Measurements from ENCODE around the gene PPP6C.
"Not testable (repeated sequence)": the region's sequence is repeated elsewhere in the genome, so short reads cannot be mapped to it uniquely, and the experiment has no call there.

PPP6C gene

GRCh38 chr9:125181756-125182155 lies 7.8 kb downstream of the PPP6C start:
- not testable (repeated sequence) for DNase-seq

GRCh38 chr9:125180876-125181275 lies 8.7 kb downstream of the PPP6C start:
- DNase-seq = no peak

GRCh38 chr9:125179776-125180175 lies 9.8 kb downstream of the PPP6C start:
- not testable (repeated sequence) for DNase-seq

DNA sequence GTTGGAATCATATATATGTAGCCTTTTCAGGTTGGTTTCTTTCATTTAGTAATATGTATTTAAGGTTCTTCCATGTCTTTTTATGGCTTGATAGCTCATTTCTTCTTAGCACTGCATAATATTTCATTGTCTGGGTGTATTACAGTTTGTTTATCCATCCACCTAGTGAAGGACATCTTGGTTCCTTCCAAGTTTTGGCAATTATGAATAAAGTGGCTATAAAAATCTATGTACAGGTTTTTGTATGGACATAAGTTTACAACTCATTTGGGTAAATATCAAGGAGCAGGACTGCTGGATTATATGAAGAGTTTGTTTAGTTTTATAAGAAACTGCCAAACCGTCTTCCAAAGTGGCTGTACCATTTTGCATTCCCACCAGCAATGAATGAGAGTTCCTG lies 11.7 kb downstream of the PPP6C start:
- no peak for DNase-seq

GRCh38 chr9:125176636-125177035 lies 13.0 kb downstream of the PPP6C start:
- no peak for DNase-seq

GRCh38 chr9:125172031-125172755 lies 17.4 kb downstream of the PPP6C start:
- DNase-seq = no peak

GRCh38 chr9:125169895-125170294 lies 19.7 kb downstream of the PPP6C start:
- no peak for DNase-seq

DNA sequence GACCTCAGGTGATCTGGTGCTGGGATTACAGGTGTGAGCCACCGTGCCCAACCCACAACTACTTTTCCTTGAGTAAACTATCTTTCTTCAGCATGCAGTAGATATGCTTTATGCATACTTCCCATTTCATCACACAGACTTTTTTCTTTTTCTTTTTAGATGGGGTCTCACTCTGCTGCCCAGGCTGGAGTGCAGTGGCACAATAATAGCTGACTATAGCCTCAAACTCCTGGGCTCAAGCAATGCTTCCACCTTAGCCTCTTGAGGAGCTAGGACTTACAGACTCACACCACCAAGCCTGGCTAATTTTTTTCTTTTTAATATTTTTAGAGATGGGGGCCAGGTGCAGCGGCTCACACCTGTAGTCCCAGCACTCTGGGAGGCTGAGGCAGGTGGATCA lies 22.8 kb downstream of the PPP6C start:
- DNase-seq = no peak

- DNase-seq = not testable (repeated sequence)
Observed at GRCh38 chr9:125162891-125163290, 26.7 kb downstream of the PPP6C start.

- no peak for DNase-seq
Observed at GRCh38 chr9:125161284-125161918, 28.2 kb downstream of the PPP6C start.

GRCh38 chr9:125160750-125161149 lies 28.9 kb downstream of the PPP6C start:
- no peak for DNase-seq

- DNase-seq = no peak
Observed at GRCh38 chr9:125156551-125156950, 33.1 kb downstream of the PPP6C start.

- no peak for DNase-seq
Observed at GRCh38 chr9:125153712-125154367, 35.8 kb downstream of the PPP6C start.

- no peak for DNase-seq
Observed at GRCh38 chr9:125151730-125152129, 37.9 kb downstream of the PPP6C start.

- no peak for DNase-seq
Observed at GRCh38 chr9:125150349-125151245, 39.0 kb downstream of the PPP6C start.

GRCh38 chr9:125147401-125147951 lies 42.1 kb downstream of the PPP6C start:
- DNase-seq = peak in 1 of 3 experiments; percentile 33

GRCh38 chr9:125146247-125146646 lies 43.4 kb downstream of the PPP6C start:
- no peak for DNase-seq

DNA sequence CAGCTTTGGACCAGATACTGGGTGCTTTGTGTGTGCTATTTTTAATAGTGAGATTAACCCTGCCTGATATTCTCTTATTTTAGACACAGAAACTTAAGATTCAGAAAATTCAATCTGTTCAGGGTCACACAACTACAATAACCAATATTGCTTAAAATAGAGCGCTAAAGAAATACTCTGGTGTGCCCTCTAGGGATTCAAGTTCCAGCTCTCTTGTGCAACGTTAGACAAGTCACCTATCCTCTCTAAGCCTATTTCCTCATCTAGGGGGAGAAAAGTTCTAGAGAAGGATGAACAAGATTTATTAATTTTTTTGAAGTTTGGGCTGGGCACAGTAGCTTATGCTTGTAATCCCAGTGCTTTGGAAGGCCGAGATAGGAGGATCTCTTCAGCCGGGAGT lies 44.2 kb downstream of the PPP6C start:
- no peak for DNase-seq

GRCh38 chr9:125143377-125144090 lies 46.1 kb downstream of the PPP6C start, which contains the start of gene SCAI:
Gene SCAI (minus strand): TSS chr9:125143528. CDS start chr9:125143437, 91 bp downstream.
- DNase-seq = peak; percentile 94 to 100 (median 99)

- DNase-seq = peak; percentile 5 to 60 (median 57)
Observed at GRCh38 chr9:125142560-125143376, 46.8 kb downstream of the PPP6C start.

GRCh38 chr9:125141751-125142150 lies 47.9 kb downstream of the PPP6C start:
- no peak for DNase-seq
